CD4-positive, alpha-beta T cell treated with Interleukin-6 at 100 ng/mL for 8 hours (primary cell): Measurements from ENCODE around the gene STRC.
"Not testable (repeated sequence)": the region's sequence is repeated elsewhere in the genome, so short reads cannot be mapped to it uniquely, and the experiment has no call there.

Experiments
- DNase-seq: peaks from one replicate; pipeline ENCODE4 v3.0.0-alpha.2; 2020; ENCODE audit warnings: mixed read lengths, low spot score

Gene STRC

GRCh38 chr15:43618700-43619099 is at the start of gene STRC:
STRC (minus strand) TSS chr15:43618800; CDS start chr15:43618722, 78 bp downstream.
- not testable (repeated sequence) for DNase-seq

GRCh38 chr15:43666177-43666576 is 47.6 kb upstream of the STRC start:
- DNase-seq: not testable (repeated sequence)

GRCh38 chr15:43663333-43663732 is 44.7 kb upstream of the STRC start:
- not testable (repeated sequence) for DNase-seq

- not testable (repeated sequence) for DNase-seq
Observed at GRCh38 chr15:43662293-43662692, 43.7 kb upstream of the STRC start.

- not testable (repeated sequence) for DNase-seq
Observed at GRCh38 chr15:43659727-43660126, 41.1 kb upstream of the STRC start.

GRCh38 chr15:43649430-43649926 is 30.9 kb upstream of the STRC start:
- not testable (repeated sequence) for DNase-seq

GRCh38 chr15:43648649-43649429 is 30.2 kb upstream of the STRC start, which contains the start of gene CATSPER2:
CATSPER2 (minus strand) TSS chr15:43648844; CDS start chr15:43648061, 783 bp downstream.
- no peak for DNase-seq

- DNase-seq: not testable (repeated sequence)
Observed at GRCh38 chr15:43638464-43639204, 20.0 kb upstream of the STRC start.

- DNase-seq: not testable (repeated sequence)
Observed at GRCh38 chr15:43626937-43627336, 8.3 kb upstream of the STRC start.

GRCh38 chr15:43625106-43625505 is 6.5 kb upstream of the STRC start:
- DNase-seq: no peak

- not testable (repeated sequence) for DNase-seq
Observed at GRCh38 chr15:43622068-43622799, 3.6 kb upstream of the STRC start.

GRCh38 chr15:43617750-43618149 is 850 bp downstream of the STRC start:
- DNase-seq: not testable (repeated sequence)

- DNase-seq: not testable (repeated sequence)
Observed at GRCh38 chr15:43602233-43602632, 16.4 kb downstream of the STRC start.

- not testable (repeated sequence) for DNase-seq
Observed at GRCh38 chr15:43600200-43600599, 18.4 kb downstream of the STRC start.

GRCh38 chr15:43599131-43599530 is 19.5 kb downstream of the STRC start:
- DNase-seq: not testable (repeated sequence)

GRCh38 chr15:43593328-43594190 is 25.0 kb downstream of the STRC start, which contains the start of gene CKMT1B:
CKMT1B (plus strand) TSS chr15:43594027; CDS start chr15:43594219, 192 bp downstream.
- DNase-seq: not testable (repeated sequence)

- DNase-seq: not testable (repeated sequence)
Observed at GRCh38 chr15:43592841-43593240, 25.8 kb downstream of the STRC start.

- DNase-seq: not testable (repeated sequence)
Observed at GRCh38 chr15:43589778-43590466, 28.7 kb downstream of the STRC start, which contains the start of gene PPIP5K1. PPIP5K1 (minus strand) TSS chr15:43590208; CDS start chr15:43584504, 5,704 bp downstream.

GRCh38 chr15:43574607-43575006 is 44.0 kb downstream of the STRC start:
- not testable (repeated sequence) for DNase-seq

GRCh38 chr15:43566615-43567014 is 52.0 kb downstream of the STRC start:
- not testable (repeated sequence) for DNase-seq
